SK-N-DZ (cell line): Measurements from ENCODE around the gene KIFBP.

ENCODE experiments used
- DNase-seq: peaks from one replicate; pipeline ENCODE4 v3.0.0-alpha.2; 2015; ENCODE audit warnings: low spot score

The KIFBP gene

GRCh38 chr10:69049566-69049961, 61.0 kb downstream of the KIFBP start:
- no peak for DNase-seq

GRCh38 chr10:69051303-69051702, 62.7 kb downstream of the KIFBP start:
- no peak for DNase-seq

GRCh38 chr10:69051710-69052487, 63.3 kb downstream of the KIFBP start:
- DNase-seq = no peak

GRCh38 chr10:69052736-69053135, 64.1 kb downstream of the KIFBP start:
- no peak for DNase-seq

GRCh38 chr10:69055241-69055640, 66.6 kb downstream of the KIFBP start:
- no peak for DNase-seq

GRCh38 chr10:69056129-69056528, 67.5 kb downstream of the KIFBP start:
- no peak for DNase-seq

GRCh38 chr10:69056536-69057260, 68.1 kb downstream of the KIFBP start:
- DNase-seq = no peak

GRCh38 chr10:69057261-69057950, 68.8 kb downstream of the KIFBP start:
- peak; percentile 28 for DNase-seq

- no peak for DNase-seq
Observed at GRCh38 chr10:69057951-69058297, 69.3 kb downstream of the KIFBP start.

- no peak for DNase-seq
Observed at GRCh38 chr10:69060127-69060798, 71.7 kb downstream of the KIFBP start.

GRCh38 chr10:69061305-69062161, 72.9 kb downstream of the KIFBP start:
- DNase-seq = no peak

GRCh38 chr10:69062901-69063300, 74.3 kb downstream of the KIFBP start:
- no peak for DNase-seq

GRCh38 chr10:69064762-69065328, 76.2 kb downstream of the KIFBP start:
- DNase-seq = no peak

- no peak for DNase-seq
Observed at GRCh38 chr10:69065406-69066361, 77.1 kb downstream of the KIFBP start.
